Occipital lobe (tissue), 2 donors: ENCODE measurements around the gene FRMD3. TPM values are rescaled to one million over a fixed set of nuclear protein-coding genes. Genes with fewer than 3 reads are reported as not detected.

Source experiments
- DNase-seq: peaks from one replicate; lab custom pipeline; 2025; lab: John Stamatoyannopoulos, UW
- total RNA-seq: library from RNA; depleted of rRNA; stranded (reverse); fragments of >200 nt; gene quantifications from one replicate; pipeline ENCODE4 v1.2.3, GENCODE V29; 2014

The FRMD3 gene
- total RNA-seq, 1 donor from 2014 or later: 68.8 TPM

GRCh38 chr9:83473488-83473971 is 64.7 kb downstream of the FRMD3 start:
- DNase-seq: no peak

GRCh38 chr9:83472764-83473163 is 65.4 kb downstream of the FRMD3 start:
- no peak for DNase-seq

DNA sequence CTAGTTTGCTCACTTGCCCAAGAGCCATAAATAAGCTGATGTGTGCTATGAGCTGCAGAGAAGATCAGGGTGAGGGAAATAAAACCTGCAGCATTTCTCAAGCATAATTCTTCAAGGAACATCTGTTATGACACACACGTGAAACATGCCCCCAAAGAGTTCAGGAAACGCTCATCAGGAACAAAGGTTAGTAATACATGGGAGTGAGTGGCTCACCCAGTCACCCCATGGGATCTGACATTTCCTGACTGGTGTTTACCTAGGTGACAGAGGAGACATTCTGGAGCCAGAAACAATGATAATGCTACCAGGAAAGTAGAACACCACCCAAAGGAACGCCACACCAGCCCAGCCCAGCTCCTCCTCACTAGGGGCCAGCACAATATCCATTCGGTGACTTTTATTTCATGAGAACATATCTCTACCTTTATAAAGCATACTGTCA is 66.0 kb downstream of the FRMD3 start:
- no peak for DNase-seq

DNA sequence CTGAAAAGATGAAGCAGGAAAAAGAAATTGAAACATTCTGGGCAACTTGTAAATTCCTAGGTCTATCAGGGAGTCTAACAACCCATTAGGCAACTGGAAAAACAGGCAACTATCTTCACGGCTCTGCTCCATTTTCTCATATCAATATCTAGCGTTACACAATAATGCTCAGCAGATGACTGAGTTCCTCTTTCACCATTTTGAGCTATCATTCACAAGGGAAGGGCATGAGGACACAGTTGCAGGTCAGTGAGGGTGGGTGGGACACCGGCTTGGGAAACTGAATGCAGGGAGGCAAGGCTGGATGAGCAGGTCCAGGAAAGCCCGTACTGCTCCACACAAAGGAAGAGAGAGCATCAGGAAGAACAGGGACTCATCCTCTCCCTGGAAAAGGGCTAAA is 67.0 kb downstream of the FRMD3 start:
- no peak for DNase-seq

DNA sequence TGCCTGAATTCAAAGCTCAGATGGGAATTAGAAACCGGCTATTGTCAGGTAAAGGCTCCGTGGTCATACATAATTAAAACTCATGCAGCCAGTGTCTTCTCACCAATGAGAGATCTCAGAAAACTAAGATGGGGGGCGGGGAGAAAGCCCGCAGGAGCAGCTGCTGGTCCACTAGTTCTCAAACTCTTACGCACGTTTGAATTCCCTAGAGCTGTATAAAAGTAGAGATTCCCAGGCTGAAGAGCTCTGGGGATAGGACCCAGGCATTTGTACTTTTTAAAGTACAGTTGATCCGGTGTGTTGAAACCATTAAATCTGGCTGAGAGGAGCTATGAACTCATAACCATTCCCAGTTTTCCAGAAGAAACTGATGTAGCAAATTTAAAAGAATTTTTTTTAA is 68.5 kb downstream of the FRMD3 start:
- DNase-seq: no peak

GRCh38 chr9:83468821-83469220 is 69.4 kb downstream of the FRMD3 start:
- DNase-seq: no peak

DNA sequence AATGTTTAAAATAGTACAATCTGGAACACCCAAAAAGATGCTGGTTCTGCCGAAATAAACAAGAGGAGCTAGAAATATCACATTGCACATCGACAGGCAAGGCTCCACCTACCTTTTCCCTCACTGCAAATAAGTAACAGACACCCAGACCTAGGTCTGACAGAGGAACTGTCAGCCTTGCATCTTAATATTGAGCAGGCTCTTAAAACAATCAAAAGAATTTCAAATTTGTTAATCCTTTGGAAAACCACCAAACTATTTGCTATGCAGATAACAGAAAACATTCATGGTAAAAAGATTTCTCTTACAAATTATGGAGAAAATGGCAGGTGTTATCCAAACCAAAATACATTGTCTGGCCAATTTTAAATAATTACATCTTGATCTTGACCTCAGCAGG is 71.3 kb downstream of the FRMD3 start:
- no peak for DNase-seq

DNA sequence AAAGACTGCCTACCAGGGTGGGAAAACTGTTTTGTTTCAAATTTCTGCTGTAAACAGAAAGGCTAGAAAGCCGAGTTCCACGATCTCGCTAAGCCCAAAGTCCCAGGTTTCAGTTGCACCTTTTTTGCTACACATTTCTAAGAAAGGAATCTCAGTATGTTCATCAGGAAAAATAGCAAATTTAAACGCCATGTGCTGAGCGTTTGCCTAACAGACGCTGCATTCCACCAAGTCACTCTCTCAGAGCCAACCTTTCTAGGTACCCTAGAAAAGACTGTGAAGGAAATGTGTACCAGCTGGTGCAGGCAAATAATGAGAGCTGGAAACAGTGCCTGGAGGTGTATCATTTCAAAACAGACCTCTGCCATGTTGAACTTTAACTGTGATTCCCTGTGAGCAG is 71.8 kb downstream of the FRMD3 start:
- no peak for DNase-seq

- DNase-seq: no peak
These were observed 78.4 kb downstream of the FRMD3 start for GRCh38 chr9:83459830-83460229.

DNA sequence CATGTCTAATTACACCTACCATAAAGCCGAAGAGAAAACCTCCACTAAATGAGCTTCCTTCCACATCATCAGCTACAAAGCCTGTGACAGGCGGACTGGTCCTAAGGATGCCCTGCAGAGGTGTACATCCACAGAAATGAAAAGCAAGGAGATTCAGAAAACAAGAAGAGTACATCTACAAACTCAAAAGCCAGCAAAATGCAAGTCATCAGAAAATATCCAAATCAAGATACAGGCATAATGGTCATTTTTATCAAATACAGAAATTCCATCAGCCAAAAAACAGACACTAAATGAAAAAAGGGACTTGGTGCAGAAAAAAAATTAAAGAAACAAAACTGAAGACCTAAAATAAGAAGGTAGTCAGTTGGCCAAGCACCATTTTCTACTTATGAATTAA is 79.7 kb downstream of the FRMD3 start:
- DNase-seq: no peak

DNA sequence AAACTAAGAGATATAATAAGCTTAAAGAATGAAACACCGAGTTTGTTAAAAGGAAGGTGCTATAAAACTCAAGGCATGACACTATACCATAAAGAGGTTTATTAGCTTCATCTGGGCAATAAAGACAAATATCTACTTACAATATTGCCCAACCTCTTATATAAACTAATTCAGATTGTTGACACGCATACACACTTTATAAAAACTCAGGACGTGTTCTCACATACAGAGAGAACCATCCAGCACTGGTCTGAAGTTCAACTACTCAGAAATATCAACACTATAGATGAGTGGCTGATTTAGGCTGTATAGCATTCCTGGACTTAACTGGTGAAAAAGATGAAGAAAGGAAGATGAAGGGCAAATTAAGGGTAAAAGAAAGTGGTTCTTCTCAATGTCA is 81.2 kb downstream of the FRMD3 start:
- no peak for DNase-seq

- no peak for DNase-seq
These were observed 82.0 kb downstream of the FRMD3 start for GRCh38 chr9:83456226-83456625.

DNA sequence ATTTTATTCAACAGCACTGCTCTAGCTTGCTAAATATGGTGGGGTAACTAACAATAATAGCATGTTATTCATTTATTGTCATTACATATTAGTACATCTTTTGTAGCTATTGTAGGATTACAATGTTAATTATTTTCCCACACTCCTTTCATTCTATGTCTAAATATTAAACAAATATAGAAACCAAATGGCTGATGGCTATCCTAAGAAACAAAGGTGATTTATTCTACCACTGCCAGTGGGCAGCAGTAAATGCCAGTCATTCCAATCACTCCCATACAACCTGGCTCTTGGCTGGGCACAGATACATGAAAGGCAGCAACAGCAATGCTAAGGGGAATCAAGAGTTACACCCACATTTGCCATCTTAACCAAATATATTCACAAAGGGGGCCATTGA is 84.1 kb downstream of the FRMD3 start:
- DNase-seq: no peak

DNA sequence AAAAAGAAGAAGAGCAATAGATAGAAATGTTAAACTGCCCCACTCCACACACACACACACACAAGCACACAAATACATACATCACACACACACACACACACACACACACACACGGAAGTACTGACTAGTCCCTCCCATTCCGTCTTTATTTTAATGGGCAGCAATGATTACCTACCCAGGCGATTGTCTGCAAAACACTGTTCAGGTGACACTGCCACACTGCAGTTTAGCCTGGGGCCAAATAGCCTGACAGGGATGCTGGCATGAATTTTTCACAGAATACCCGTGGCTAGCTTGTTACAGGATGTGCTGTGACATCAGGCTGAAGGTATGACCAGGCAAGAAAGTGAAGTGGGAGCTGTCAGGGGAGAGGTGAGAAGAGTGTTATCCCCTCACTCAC is 86.9 kb downstream of the FRMD3 start:
- no peak for DNase-seq

GRCh38 chr9:83449983-83450382 is 88.2 kb downstream of the FRMD3 start:
- no peak for DNase-seq

DNA sequence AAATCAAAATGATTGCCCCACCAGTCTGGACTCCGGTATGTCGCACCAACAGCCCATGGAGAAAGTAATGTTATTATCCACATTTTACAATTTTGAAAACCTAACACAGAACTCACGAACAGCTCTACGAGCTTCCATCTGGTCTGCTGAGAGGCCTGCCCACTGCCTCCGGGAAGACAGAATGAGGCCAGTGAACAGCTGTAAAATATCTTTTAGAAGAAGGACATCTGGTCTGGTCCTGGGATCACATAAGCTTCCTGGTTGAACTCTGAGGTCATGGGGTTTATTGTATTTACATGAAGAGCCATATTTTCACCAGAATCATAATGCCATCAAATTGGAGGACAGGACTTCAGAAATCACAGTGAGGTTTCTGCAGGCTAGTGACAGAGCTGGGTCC is 89.0 kb downstream of the FRMD3 start:
- DNase-seq: no peak

- DNase-seq: no peak
These were observed 89.6 kb downstream of the FRMD3 start for GRCh38 chr9:83448626-83449025.

- DNase-seq: no peak
These were observed 90.8 kb downstream of the FRMD3 start for GRCh38 chr9:83447351-83447750.

DNA sequence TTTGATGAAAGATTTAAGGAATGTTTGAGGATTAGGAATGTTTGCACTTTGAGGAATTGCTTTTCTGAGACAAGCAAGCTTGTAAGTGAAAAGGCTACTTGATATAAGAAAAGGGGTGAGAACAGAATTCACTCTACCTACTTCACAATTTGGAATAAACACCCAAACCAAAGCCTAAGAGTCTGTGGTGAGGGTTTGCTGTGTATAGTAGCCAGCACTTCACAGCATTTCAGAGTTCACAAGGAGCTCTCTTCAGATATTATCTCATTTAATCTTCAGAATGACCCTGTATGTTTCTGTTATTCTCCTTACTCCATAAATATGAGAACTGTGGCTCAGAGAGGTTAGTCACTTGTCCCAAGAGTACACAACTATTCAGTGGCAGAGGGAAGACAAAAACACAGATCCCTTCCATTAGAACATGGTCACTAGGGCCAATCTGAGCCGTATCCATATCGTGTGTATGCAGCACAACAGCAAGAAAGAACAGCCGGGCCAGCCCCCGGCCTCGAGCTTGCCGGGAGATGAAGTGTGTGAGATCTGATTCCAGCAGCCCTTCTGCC is 92.4 kb downstream of the FRMD3 start:
- no peak for DNase-seq

DNA sequence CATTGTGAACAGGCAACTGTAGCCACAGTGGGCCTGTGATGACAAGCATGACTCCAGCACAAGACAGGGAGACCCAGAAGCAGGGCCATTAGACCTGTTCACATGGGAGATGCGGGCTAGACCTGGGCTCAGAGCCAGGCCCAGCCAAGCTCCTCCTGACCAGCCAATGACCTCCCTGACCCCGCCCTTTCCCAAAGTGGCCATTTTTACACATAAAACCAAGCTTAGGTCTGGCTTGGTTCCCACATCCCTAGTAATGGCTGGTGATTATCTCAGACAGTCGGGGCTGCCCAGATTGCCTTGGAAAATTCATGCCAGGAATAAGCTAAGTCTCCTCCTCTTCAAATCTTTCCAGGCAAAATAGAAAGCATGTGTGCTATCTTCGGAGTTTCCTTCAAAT is 94.1 kb downstream of the FRMD3 start:
- no peak for DNase-seq

GRCh38 chr9:83441390-83441789 is 96.8 kb downstream of the FRMD3 start:
- DNase-seq: no peak

DNA sequence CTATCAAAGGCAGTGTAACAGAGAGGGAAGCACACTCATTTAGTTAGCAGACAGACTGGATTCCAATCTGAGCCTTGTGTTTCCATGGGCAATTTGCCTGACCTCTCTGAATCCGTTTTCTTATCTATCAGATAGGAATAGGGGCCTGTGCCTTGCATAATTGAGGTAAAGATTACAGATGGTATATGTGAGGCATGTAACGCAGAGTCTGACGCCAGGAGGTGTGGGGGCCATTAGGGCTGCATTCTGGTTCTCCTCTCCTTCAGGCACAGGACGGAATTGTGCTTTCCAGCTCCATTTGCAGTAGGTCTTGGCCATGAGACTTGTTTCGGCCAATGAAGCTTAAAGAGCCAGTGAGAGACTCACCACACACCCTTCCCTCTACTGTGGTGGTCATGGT is 97.6 kb downstream of the FRMD3 start:
- no peak for DNase-seq

GRCh38 chr9:83435301-83435700 is 102.9 kb downstream of the FRMD3 start:
- no peak for DNase-seq

- no peak for DNase-seq
These were observed 103.9 kb downstream of the FRMD3 start for GRCh38 chr9:83434254-83434653.
